ENCODE results near the gene PBX4. TPM values are rescaled to one million over a fixed set of nuclear protein-coding genes. Genes with fewer than 3 reads are reported as not detected.

PBX4 gene
- total and polyA plus RNA-seq, 2 experiments from 2014 or later, result 2.6 to 4.1 TPM

DNA sequence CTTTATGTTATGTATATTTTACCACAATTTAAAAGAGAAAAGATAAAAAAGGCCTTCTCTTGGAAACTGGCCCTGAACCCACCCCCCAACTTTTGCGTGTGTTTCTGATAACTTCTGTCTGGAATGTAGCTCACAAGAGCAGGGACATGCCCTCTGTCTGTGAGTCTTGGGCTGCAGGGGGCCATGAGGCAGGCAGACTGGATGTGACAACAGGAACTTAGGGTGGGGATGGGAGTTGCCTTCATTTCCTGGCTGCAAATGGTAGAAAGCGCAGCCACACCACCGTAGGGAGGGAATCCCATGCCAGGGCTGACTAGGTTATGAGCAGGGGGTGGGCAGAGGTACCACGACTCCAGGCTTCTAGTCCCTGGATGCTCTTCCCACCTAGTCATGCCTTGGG lies 58.6 kb downstream of the PBX4 start (continued):
- TF ChIP-seq ZNF462 (CRISPR knock-in tag; IDR thresholded peaks at IDR 0.05) (no peak), EZH2 (IDR thresholded peaks at IDR 0.05; ENCODE audit: low read depth, unreplicated experiment) (no peak)

DNA sequence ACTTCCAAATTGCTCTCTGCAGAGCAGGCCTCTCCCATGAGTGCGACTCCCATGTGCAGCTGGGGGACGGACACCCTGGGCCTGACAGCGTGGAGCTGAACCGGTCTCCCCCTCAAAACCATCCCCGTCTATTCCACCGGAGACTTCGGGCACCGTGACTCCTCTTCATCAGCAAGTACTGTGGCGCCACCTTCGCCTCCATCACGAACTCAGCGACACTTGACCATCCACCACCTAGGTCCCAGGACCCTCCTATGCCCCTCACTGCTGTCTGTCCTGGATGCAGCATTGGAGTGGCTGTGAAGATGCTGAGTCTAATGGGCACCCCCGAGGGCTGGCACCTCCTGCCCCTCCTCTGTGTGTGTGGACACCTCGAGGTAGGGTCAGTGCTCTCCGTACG lies 59.9 kb downstream of the PBX4 start:
- peaks cover 10% of the 10 kb centered on the region; the same call in 1 of the 2 replicates for H3K4me1 ChIP-seq (ENCODE audit: insufficient read depth)
- peaks cover 10% of the 10 kb centered on the region; the same call in 2 of the 3 replicates for H3K4me1 Mint-ChIP-seq
- no peaks in the 10 kb centered on the region for H3K36me3 Mint-ChIP-seq (ENCODE audit: low read depth)
- no peaks in the 10 kb centered on the region for H3K27me3 ChIP-seq (ENCODE audit: insufficient read depth)
- no peaks in the 10 kb centered on the region for H3K9me2 ChIP-seq (ENCODE audit: insufficient read depth)
- H3K27ac ChIP-seq (ENCODE audit: low read depth), result no peak overlapping the region
- no peak overlapping the region for H3K4me2 ChIP-seq
- H3K4me3 Mint-ChIP-seq, result no peak overlapping the region
- H2AFZ ChIP-seq, result no peak overlapping the region
- ATAC-seq (no peak), DNase-seq (ENCODE audit: low spot score) (no peak)
- no peaks in the 10 kb centered on the region for H4K20me1 ChIP-seq (replicated peaks; ENCODE audit: insufficient read depth)
- H3K27ac Mint-ChIP-seq, result no peak overlapping the region
- no peaks in the 10 kb centered on the region; the same call in 2 of the 3 replicates for H3K9me3 Mint-ChIP-seq
- no peaks in the 10 kb centered on the region for H3K79me2 ChIP-seq (replicated peaks; ENCODE audit: insufficient read depth)
- 0 out of 2 replicates have a peak, but pooled peaks cover 8% of the 10 kb centered on the region for H3F3A ChIP-seq (replicated peaks; ENCODE audit: low read depth)
- H3K36me3 ChIP-seq (ENCODE audit: insufficient read depth), result no peaks in the 10 kb centered on the region
- TF ChIP-seq NANOG (IDR thresholded peaks at IDR 0.05; ENCODE audit: borderline replicate concordance) (no peak), STAT1 (IDR thresholded peaks at IDR 0.05; ENCODE audit: unreplicated experiment) (no peak), CTCF (conservative IDR thresholded peaks at IDR 0.05; ENCODE audit: low read depth in 2 of 2) (peak in 1 of 2 experiments; percentile 24; a peak in 1 of 4 replicates)
- H3K4me3 ChIP-seq, result no peak overlapping the region
- H3K27me3 Mint-ChIP-seq (ENCODE audit: insufficient read depth, low read depth, poor library complexity), result peaks cover 3% of the 10 kb centered on the region

All from GM23338 (cell line).